Neural cell (in vitro differentiated cells): ENCODE data around the gene OR11L1.

Experiments used
- EP300 ChIP-seq: fragments of 450-650 bp; conservative IDR thresholded peaks from 2 replicates; pipeline ENCODE4 v1.6.1; 2014; ENCODE audit warnings: antibody characterized with exemption, mild to moderate bottlenecking, moderate library complexity; ENCODE audit not compliant: poor library complexity, severe bottlenecking
- EZH2 ChIP-seq: fragments of 200-600, 300-800 bp; shearing (Covaris generic), sonication (generic); IDR thresholded peaks from 2 replicates; pipeline ENCODE4 v1.6.1; 2014; ENCODE audit warnings: antibody characterized with exemption, low read length, borderline replicate concordance, mild to moderate bottlenecking; ENCODE audit not compliant: insufficient read depth, poor library complexity, severe bottlenecking
- POLR2AphosphoS5 ChIP-seq: IDR thresholded peaks from 2 replicates; pipeline ENCODE4 v1.6.1; 2012
- RAD21 ChIP-seq: fragments of 450-650 bp; conservative IDR thresholded peaks from 2 replicates; pipeline ENCODE4 v1.6.1; 2014; ENCODE audit warnings: antibody characterized with exemption, mild to moderate bottlenecking, moderate library complexity
- SMC3 ChIP-seq: fragments of 450-650 bp; conservative IDR thresholded peaks from 2 replicates; pipeline ENCODE4 v1.6.1; 2014; ENCODE audit warnings: antibody characterized with exemption, mild to moderate bottlenecking, moderate library complexity; ENCODE audit not compliant: poor library complexity
- TAF1 ChIP-seq: IDR thresholded peaks from 2 replicates; pipeline ENCODE4 v1.6.1; 2012; ENCODE audit warnings: low read depth
- TF ChIP-seq, protein P1 (sequence below): fragments of 450-650 bp; IDR thresholded peaks from 2 replicates; pipeline ENCODE4 v1.5.1; 2014; ENCODE audit warnings: antibody characterized with exemption, mild to moderate bottlenecking, moderate library complexity; ENCODE audit not compliant: poor library complexity, severe bottlenecking

DNA sequence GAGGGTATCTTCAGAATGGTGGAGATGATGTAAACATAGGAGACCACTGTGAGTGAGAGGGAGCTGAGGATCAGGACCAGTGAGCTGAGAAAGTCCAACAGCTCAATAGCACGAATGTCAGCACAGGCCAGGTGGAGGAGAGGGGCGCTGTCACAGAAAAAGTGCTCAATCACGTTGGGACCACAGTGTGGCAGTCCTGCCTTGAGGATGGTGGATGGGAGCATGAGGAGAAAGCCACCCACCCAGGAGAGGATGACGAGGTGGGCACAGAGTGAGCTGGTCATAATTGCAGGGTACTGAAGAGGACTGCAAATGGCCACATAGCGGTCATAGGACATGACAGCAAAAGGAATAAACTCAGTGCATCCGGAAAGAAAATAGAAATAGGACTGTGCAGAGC lies 8.1 kb downstream of the OR11L1 start:
- no peak for TF ChIP-seq TAF1
- no peak for TF ChIP-seq EP300
- TF ChIP-seq, protein P1, sequence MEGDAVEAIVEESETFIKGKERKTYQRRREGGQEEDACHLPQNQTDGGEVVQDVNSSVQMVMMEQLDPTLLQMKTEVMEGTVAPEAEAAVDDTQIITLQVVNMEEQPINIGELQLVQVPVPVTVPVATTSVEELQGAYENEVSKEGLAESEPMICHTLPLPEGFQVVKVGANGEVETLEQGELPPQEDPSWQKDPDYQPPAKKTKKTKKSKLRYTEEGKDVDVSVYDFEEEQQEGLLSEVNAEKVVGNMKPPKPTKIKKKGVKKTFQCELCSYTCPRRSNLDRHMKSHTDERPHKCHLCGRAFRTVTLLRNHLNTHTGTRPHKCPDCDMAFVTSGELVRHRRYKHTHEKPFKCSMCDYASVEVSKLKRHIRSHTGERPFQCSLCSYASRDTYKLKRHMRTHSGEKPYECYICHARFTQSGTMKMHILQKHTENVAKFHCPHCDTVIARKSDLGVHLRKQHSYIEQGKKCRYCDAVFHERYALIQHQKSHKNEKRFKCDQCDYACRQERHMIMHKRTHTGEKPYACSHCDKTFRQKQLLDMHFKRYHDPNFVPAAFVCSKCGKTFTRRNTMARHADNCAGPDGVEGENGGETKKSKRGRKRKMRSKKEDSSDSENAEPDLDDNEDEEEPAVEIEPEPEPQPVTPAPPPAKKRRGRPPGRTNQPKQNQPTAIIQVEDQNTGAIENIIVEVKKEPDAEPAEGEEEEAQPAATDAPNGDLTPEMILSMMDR: no peak
- no peak for TF ChIP-seq EZH2
- no peak for TF ChIP-seq POLR2AphosphoS5
- TF ChIP-seq RAD21: no peak
- TF ChIP-seq SMC3: no peak
